Fibroblast of lung (primary cell): ENCODE results near the gene APRT. TPM values are rescaled to one million over a fixed set of nuclear protein-coding genes. Genes with fewer than 3 reads are reported as not detected.

ENCODE experiments used
- DNase-seq, 2 donors: peaks; one replicate each; pipeline versions ENCODE4 v3.0.0 to v3.0.0-alpha.2; 2010; ENCODE audit warnings: low read depth in 2 of 2
- H2AFZ ChIP-seq: 2 replicates; pipeline ENCODE4 v1.5.1; 2012; ENCODE audit warnings: low read length, control low read depth, inconsistent platforms
- H3K27ac ChIP-seq: 2 replicates; pipeline ENCODE4 v1.5.1; 2011; ENCODE audit warnings: low read length, control low read depth; ENCODE audit not compliant: insufficient read depth
- H3K27me3 ChIP-seq: 2 replicates; pipeline ENCODE4 v1.5.1; 2011; ENCODE audit warnings: mild to moderate bottlenecking, low read length; ENCODE audit not compliant: control insufficient read depth, insufficient read depth
- H3K36me3 ChIP-seq: 2 replicates; pipeline ENCODE4 v1.5.1; 2011; ENCODE audit warnings: low read length; ENCODE audit not compliant: control insufficient read depth, insufficient read depth
- H3K4me1 ChIP-seq: 2 replicates; pipeline ENCODE4 v1.5.1; 2011; ENCODE audit warnings: low read length; ENCODE audit not compliant: control insufficient read depth, insufficient read depth; ENCODE audit errors: extremely low read depth
- H3K4me2 ChIP-seq: 2 replicates; pipeline ENCODE4 v1.5.1; 2011; ENCODE audit warnings: low read length, control low read depth; ENCODE audit not compliant: insufficient read depth; ENCODE audit errors: extremely low read depth
- H3K4me3 ChIP-seq, 4 experiments: fragments of 200-600 bp in 1 of 4; sonication (generic) in 1 of 4; replicated peaks in 1 of 4; 2 replicates each; pipeline ENCODE4 v1.5.1; 2011 to 2016; ENCODE audit warnings: low read length in 4 of 4, low read depth in 3 of 4, mild to moderate bottlenecking in 3 of 4, control low read depth in 2 of 4, inconsistent platforms in 1 of 4, mixed read lengths in 1 of 4; ENCODE audit not compliant: insufficient read depth in 1 of 4; ENCODE audit errors: control extremely low read depth in 1 of 4
- H3K79me2 ChIP-seq: 2 replicates; pipeline ENCODE4 v1.5.1; 2012; ENCODE audit warnings: mild to moderate bottlenecking, low read length, inconsistent platforms; ENCODE audit not compliant: control insufficient read depth, insufficient read depth
- H3K9ac ChIP-seq: 2 replicates; pipeline ENCODE4 v1.5.1; 2011; ENCODE audit warnings: mild to moderate bottlenecking, low read length, control low read depth; ENCODE audit not compliant: insufficient read depth
- H3K9me3 ChIP-seq: 2 replicates; pipeline ENCODE4 v1.5.1; 2012; ENCODE audit warnings: low read depth, low read length; ENCODE audit not compliant: control insufficient read depth, insufficient read depth
- H4K20me1 ChIP-seq: 2 replicates; pipeline ENCODE4 v1.5.1; 2011; ENCODE audit warnings: low read length; ENCODE audit not compliant: control insufficient read depth, insufficient read depth; ENCODE audit errors: extremely low read depth
- CTCF ChIP-seq, 2 donors: IDR thresholded peaks in 1 of 2; conservative IDR thresholded peaks in 1 of 2; 1 replicate in 1 of 2; 2 replicates in 1 of 2; pipeline ENCODE4 v1.5.1; 2011 to 2012; ENCODE audit warnings: low read length in 2 of 2, control low read depth in 1 of 2, inconsistent platforms in 1 of 2, low read depth in 1 of 2, mild to moderate bottlenecking in 1 of 2
- EZH2 ChIP-seq: IDR thresholded peaks from 2 replicates; pipeline ENCODE4 v1.5.1; 2012; ENCODE audit warnings: low read length, control low read depth, mild to moderate bottlenecking; ENCODE audit errors: missing control alignments
- polyA plus RNA-seq, 2 donors: library from polyadenylated mRNA; depleted of rRNA in 1 of 2; stranded (reverse) in 1 of 2; unstranded in 1 of 2; fragments of >200 nt; gene quantifications; 2 replicates each; pipeline ENCODE4 v1.2.1, GENCODE V29; 2011 to 2012; ENCODE audit warnings: missing spikeins in 1 of 2
- total RNA-seq: library from RNA; depleted of rRNA; stranded (reverse); fragments of >200 nt; gene quantifications from 2 replicates; pipeline ENCODE4 v1.2.1, GENCODE V29; 2014

The APRT gene
- total and polyA plus RNA-seq, 2 donors (not counting 1 experiment from before 2014, with no cell fraction given): 39.2 to 95.6 TPM

GRCh38 chr16:88840600-88841215 lies 29.0 kb upstream of the APRT start:
- Histone ChIP-seq H3K9me3 (no peaks in the 10 kb centered on the region), H3K4me2 (no peak overlapping the region), H4K20me1 (no peaks in the 10 kb centered on the region), H3K27ac (no peak overlapping the region), H3K4me3 (no peak overlapping the region), H3K79me2 (no peaks in the 10 kb centered on the region), H2AFZ (no peak overlapping the region), H3K9ac (no peak overlapping the region), H3K27me3 (no peaks in the 10 kb centered on the region), H3K4me1 (no peaks in the 10 kb centered on the region), H3K36me3 (peaks cover 9% of the 10 kb centered on the region)
- no peak for DNase-seq
- TF ChIP-seq CTCF (conservative IDR thresholded peaks at IDR 0.05 in 1 of 2, IDR thresholded peaks at IDR 0.05 in 1 of 2; ENCODE audit: low read depth in 1 of 2, low read length in 2 of 2) (no peak), EZH2 (no peak)

GRCh38 chr16:88839745-88840599 lies 28.2 kb upstream of the APRT start:
- H3K9me3 ChIP-seq: no peaks in the 10 kb centered on the region

More at GRCh38 chr16:88839745-88840599, 28.2 kb upstream of the APRT start:
- H3K4me3 ChIP-seq: no peak overlapping the region
- H3K27me3 ChIP-seq: no peaks in the 10 kb centered on the region
- no peak for DNase-seq
- H3K9ac ChIP-seq: no peak overlapping the region
- no peak for TF ChIP-seq EZH2
- no peak for TF ChIP-seq CTCF (conservative IDR thresholded peaks at IDR 0.05 in 1 of 2, IDR thresholded peaks at IDR 0.05 in 1 of 2; ENCODE audit: low read depth in 1 of 2, low read length in 2 of 2)
- H3K36me3 ChIP-seq: peaks cover 10% of the 10 kb centered on the region
- no peak overlapping the region for H3K27ac ChIP-seq
- no peaks in the 10 kb centered on the region for H4K20me1 ChIP-seq
- no peaks in the 10 kb centered on the region for H3K4me1 ChIP-seq
- no peaks in the 10 kb centered on the region for H3K79me2 ChIP-seq
- H2AFZ ChIP-seq: no peak overlapping the region
- H3K4me2 ChIP-seq: no peak overlapping the region
